Thyroid gland (tissue), 4 donors: ENCODE results near the gene PODN.

Experiments
- POLR2A ChIP-seq, 2 donors: fragments of 450-650 bp; IDR thresholded peaks; one replicate each; pipeline ENCODE4 v1.6.1; 2017; ENCODE audit warnings: antibody characterized with exemption in 2 of 2, mild to moderate bottlenecking in 2 of 2, moderate library complexity in 1 of 2
- TF ChIP-seq, protein P1 (sequence below), 6 experiments: fragments of 200-600 bp in 3 of 6; fragments of 450-650 bp in 3 of 6; sonication (generic) in 3 of 6; IDR thresholded peaks; one replicate each; pipeline ENCODE4 v1.5.1; 2016 to 2019; ENCODE audit warnings: antibody characterized with exemption in 6 of 6, mild to moderate bottlenecking in 2 of 6, inconsistent platforms in 1 of 6, moderate library complexity in 1 of 6

DNA sequence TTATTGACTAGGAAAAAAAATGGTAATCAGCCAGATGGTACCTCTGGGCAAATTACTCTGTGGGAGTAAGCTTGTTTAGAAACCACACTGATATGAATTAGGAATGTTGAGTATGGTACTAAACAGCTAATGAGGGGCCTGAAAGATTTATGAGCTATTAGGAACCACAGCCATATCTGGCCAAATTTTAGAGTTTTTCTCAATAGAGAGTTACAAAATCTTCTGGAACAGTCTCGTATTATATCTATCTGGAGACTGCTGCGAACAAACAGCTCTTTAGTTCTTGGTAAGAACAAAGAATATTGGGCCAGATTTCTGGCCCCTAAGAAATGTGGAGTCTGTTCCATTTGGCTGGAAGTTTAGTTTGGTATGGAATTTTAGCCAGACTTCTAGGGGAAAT is 4.9 kb upstream of the PODN start:
- TF ChIP-seq, protein P1, sequence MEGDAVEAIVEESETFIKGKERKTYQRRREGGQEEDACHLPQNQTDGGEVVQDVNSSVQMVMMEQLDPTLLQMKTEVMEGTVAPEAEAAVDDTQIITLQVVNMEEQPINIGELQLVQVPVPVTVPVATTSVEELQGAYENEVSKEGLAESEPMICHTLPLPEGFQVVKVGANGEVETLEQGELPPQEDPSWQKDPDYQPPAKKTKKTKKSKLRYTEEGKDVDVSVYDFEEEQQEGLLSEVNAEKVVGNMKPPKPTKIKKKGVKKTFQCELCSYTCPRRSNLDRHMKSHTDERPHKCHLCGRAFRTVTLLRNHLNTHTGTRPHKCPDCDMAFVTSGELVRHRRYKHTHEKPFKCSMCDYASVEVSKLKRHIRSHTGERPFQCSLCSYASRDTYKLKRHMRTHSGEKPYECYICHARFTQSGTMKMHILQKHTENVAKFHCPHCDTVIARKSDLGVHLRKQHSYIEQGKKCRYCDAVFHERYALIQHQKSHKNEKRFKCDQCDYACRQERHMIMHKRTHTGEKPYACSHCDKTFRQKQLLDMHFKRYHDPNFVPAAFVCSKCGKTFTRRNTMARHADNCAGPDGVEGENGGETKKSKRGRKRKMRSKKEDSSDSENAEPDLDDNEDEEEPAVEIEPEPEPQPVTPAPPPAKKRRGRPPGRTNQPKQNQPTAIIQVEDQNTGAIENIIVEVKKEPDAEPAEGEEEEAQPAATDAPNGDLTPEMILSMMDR (IDR thresholded peaks at IDR 0.05), result no peak
- no peak for TF ChIP-seq POLR2A (IDR thresholded peaks at IDR 0.05)
